ENCODE data around the gene SAMD1. TPM values are rescaled to one million over a fixed set of nuclear protein-coding genes. Genes with fewer than 3 reads are reported as not detected.
A peak's percentile ranks its signal among the peaks of the same experiment; 100 is the strongest.

SAMD1 gene
- total RNA-seq, 1 donor, result 40.4 TPM

- peak; percentile 22 for DNase-seq (ENCODE audit: low read depth)
- peak; percentile 18 for TF ChIP-seq CTCF (IDR thresholded peaks at IDR 0.05; ENCODE audit: insufficient read depth, low read length)
These were observed 17.9 kb downstream of the SAMD1 start, which contains the start of gene MISP3 for GRCh38 chr19:14072535-14073260. TSS of gene MISP3 (plus strand) at chr19:14072786. CDS start at chr19:14073310, 524 bp downstream.

GRCh38 chr19:14070268-14071050, 20.1 kb downstream of the SAMD1 start:
- H3K4me3 ChIP-seq (ENCODE audit: low read depth, low read length), result no peak overlapping the region
- TF ChIP-seq CTCF (IDR thresholded peaks at IDR 0.05; ENCODE audit: insufficient read depth, low read length), result no peak
- no peak for DNase-seq (ENCODE audit: low read depth)

More at GRCh38 chr19:14072535-14073260, 17.9 kb downstream of the SAMD1 start, which contains the start of gene MISP3:
- H3K4me3 ChIP-seq (ENCODE audit: low read depth, low read length), result peak within 1 kb of the TSS; percentile 80

- H3K4me3 ChIP-seq (ENCODE audit: low read depth, low read length), result no peak overlapping the region
- no peak for DNase-seq (ENCODE audit: low read depth)
- TF ChIP-seq CTCF (IDR thresholded peaks at IDR 0.05; ENCODE audit: insufficient read depth, low read length), result no peak
These were observed 24.4 kb downstream of the SAMD1 start for GRCh38 chr19:14066134-14066533.

GRCh38 chr19:14063105-14063504, 27.4 kb downstream of the SAMD1 start:
- no peak overlapping the region for H3K4me3 ChIP-seq (ENCODE audit: low read depth, low read length)
- DNase-seq (ENCODE audit: low read depth), result no peak
- TF ChIP-seq CTCF (IDR thresholded peaks at IDR 0.05; ENCODE audit: insufficient read depth, low read length), result no peak

GRCh38 chr19:14062558-14062855, 28.0 kb downstream of the SAMD1 start:
- no peak overlapping the region for H3K4me3 ChIP-seq (ENCODE audit: low read depth, low read length)
- no peak for TF ChIP-seq CTCF (IDR thresholded peaks at IDR 0.05; ENCODE audit: insufficient read depth, low read length)
- no peak for DNase-seq (ENCODE audit: low read depth)

- TF ChIP-seq CTCF (IDR thresholded peaks at IDR 0.05; ENCODE audit: insufficient read depth, low read length), result no peak
- no peak for DNase-seq (ENCODE audit: low read depth)
- H3K4me3 ChIP-seq (ENCODE audit: low read depth, low read length), result no peak within 1 kb of the TSS
These were observed 28.6 kb downstream of the SAMD1 start, which contains the start of gene PALM3 for GRCh38 chr19:14061751-14062557. TSS of gene PALM3 (minus strand) at chr19:14062076. CDS start at chr19:14061980, 96 bp downstream.
